H1 (cell line): Measurements from ENCODE around the gene MACF1. TPM values are rescaled to one million over a fixed set of nuclear protein-coding genes. Genes with fewer than 3 reads are reported as not detected.

Experiments
- CTCF ChIA-PET: fragments of 300-600 bp; sonication (Branson Sonifier 250); formaldehyde crosslinking; loops from one replicate; lab custom pipeline; 2021; ENCODE audit not compliant: partially characterized antibody; lab: Charles Lee
- POLR2A ChIA-PET: fragments of 300-600 bp; sonication (Branson Sonifier 250); formaldehyde crosslinking; loops from one replicate; lab custom pipeline; 2021; ENCODE audit warnings: inconsistent platforms; ENCODE audit not compliant: partially characterized antibody; lab: Charles Lee
- DNase-seq, 2 experiments: peaks; one replicate each; pipeline versions ENCODE4 v3.0.0 to v3.0.0-alpha.2; 2010 to 2022; ENCODE audit warnings: low spot score in 2 of 2, low read depth in 1 of 2, mixed read lengths in 1 of 2
- FAIRE-seq: peaks from 2 replicates; lab custom pipeline; 2011; peaks lifted over from hg19 to GRCh38; lab: Jason Lieb, UNC
- H2AFZ ChIP-seq: 2 replicates; pipeline ENCODE4 v1.8.1; 2012; ENCODE audit warnings: low read length, inconsistent platforms
- H2AK5ac ChIP-seq: 2 replicates; pipeline ENCODE4 v1.6.1; 2013; ENCODE audit warnings: low read depth, low read length
- H2BK120ac ChIP-seq: replicated peaks from 2 replicates; pipeline ENCODE3; 2013; ENCODE audit warnings: low read depth, low read length, inconsistent platforms
- H2BK12ac ChIP-seq: 2 replicates; pipeline ENCODE4 v1.6.1; 2013; ENCODE audit warnings: low read depth, low read length
- H2BK15ac ChIP-seq: 2 replicates; pipeline ENCODE4 v1.6.1; 2013; ENCODE audit warnings: low read length
- H2BK20ac ChIP-seq: 2 replicates; pipeline ENCODE4 v1.6.1; 2013; ENCODE audit warnings: low read length
- H2BK5ac ChIP-seq: 2 replicates; pipeline ENCODE4 v1.6.1; 2013; ENCODE audit warnings: low read depth, low read length
- H3K14ac ChIP-seq: 2 replicates; pipeline ENCODE4 v1.6.1; 2013; ENCODE audit warnings: inconsistent platforms; ENCODE audit not compliant: insufficient read length
- H3K18ac ChIP-seq: 2 replicates; pipeline ENCODE4 v1.6.1; 2013; ENCODE audit warnings: low read length; ENCODE audit errors: extremely low read depth
- H3K23ac ChIP-seq: 2 replicates; pipeline ENCODE4 v1.6.1; 2013; ENCODE audit warnings: inconsistent platforms; ENCODE audit not compliant: insufficient read length
- H3K23me2 ChIP-seq: 2 replicates; pipeline ENCODE4 v1.6.1; 2013; ENCODE audit warnings: low read depth, low read length
- H3K27ac ChIP-seq: 2 replicates; pipeline ENCODE4 v1.6.1; 2011; ENCODE audit warnings: low read depth, low read length, inconsistent platforms
- H3K27me3 ChIP-seq, 4 experiments: replicated peaks in 1 of 4; 1 replicate in 1 of 4; 2 replicates in 3 of 4; pipeline versions ENCODE4 v1.6.1 to v1.8.1; 2011 to 2013; ENCODE audit warnings: low read length in 3 of 4, mild to moderate bottlenecking in 3 of 4, inconsistent platforms in 2 of 4, mixed read lengths in 2 of 4, moderate library complexity in 1 of 4; ENCODE audit not compliant: control insufficient read depth in 3 of 4, insufficient read depth in 3 of 4; ENCODE audit errors: extremely low read depth in 1 of 4
- H3K36me3 ChIP-seq, 4 experiments: 2 replicates each; pipeline versions ENCODE4 v1.6.1 to v1.8.1; 2011 to 2013; ENCODE audit warnings: mild to moderate bottlenecking in 4 of 4, low read length in 3 of 4, moderate library complexity in 2 of 4, control low read depth in 1 of 4, inconsistent platforms in 1 of 4; ENCODE audit not compliant: insufficient read depth in 4 of 4, control insufficient read depth in 2 of 4
- H3K4ac ChIP-seq: replicated peaks from 2 replicates; pipeline ENCODE3; 2013; ENCODE audit warnings: low read length, low read depth, mixed read lengths, inconsistent platforms; ENCODE audit not compliant: insufficient read length
- H3K4me1 ChIP-seq, 4 experiments: replicated peaks in 1 of 4; 1 replicate in 1 of 4; 2 replicates in 3 of 4; pipeline versions ENCODE4 v1.6.1 to v1.8.1; 2011 to 2013; ENCODE audit warnings: low read length in 3 of 4, inconsistent platforms in 2 of 4, mixed read lengths in 1 of 4; ENCODE audit not compliant: insufficient read depth in 4 of 4, control insufficient read depth in 3 of 4
- H3K4me2 ChIP-seq, 2 experiments: 2 replicates each; pipeline versions ENCODE4 v1.6.1 to v1.8.1; 2011 to 2013; ENCODE audit warnings: low read depth in 2 of 2, low read length in 2 of 2, control low read depth in 1 of 2, inconsistent platforms in 1 of 2, mild to moderate bottlenecking in 1 of 2; ENCODE audit not compliant: insufficient read depth in 1 of 2
- H3K4me3 ChIP-seq, 4 experiments: fragments of 200-600, 300-600 bp in 1 of 4; sonication (generic), shearing (Covaris generic), sonication (Bioruptor Twin) in 1 of 4; 2 replicates each; pipeline versions ENCODE4 v1.5.1 to v1.8.1; 2011 to 2016; ENCODE audit warnings: low read length in 4 of 4, low read depth in 3 of 4, control low read depth in 2 of 4, inconsistent platforms in 2 of 4, mild to moderate bottlenecking in 2 of 4, mixed read lengths in 1 of 4, moderate library complexity in 1 of 4; ENCODE audit not compliant: insufficient read depth in 2 of 4; ENCODE audit errors: extremely low read depth in 1 of 4
- H3K56ac ChIP-seq: replicated peaks from 2 replicates; pipeline ENCODE3; 2013; ENCODE audit warnings: low read depth, mild to moderate bottlenecking, mixed read lengths, low read length, inconsistent platforms; ENCODE audit not compliant: insufficient read length
- H3K79me1 ChIP-seq: 2 replicates; pipeline ENCODE4 v1.6.1; 2013; ENCODE audit warnings: low read depth, low read length, control low read depth
- H3K79me2 ChIP-seq, 2 experiments: 2 replicates each; pipeline versions ENCODE4 v1.6.1 to v1.8.1; 2012 to 2013; ENCODE audit warnings: low read length in 2 of 2, mild to moderate bottlenecking in 2 of 2, inconsistent platforms in 1 of 2; ENCODE audit not compliant: insufficient read depth in 2 of 2, control insufficient read depth in 1 of 2
- H3K9ac ChIP-seq, 4 experiments: replicated peaks in 1 of 4; 1 replicate in 1 of 4; 2 replicates in 3 of 4; pipeline versions ENCODE4 v1.6.1 to v1.8.1; 2011 to 2013; ENCODE audit warnings: low read depth in 3 of 4, low read length in 3 of 4, control low read depth in 2 of 4, mild to moderate bottlenecking in 2 of 4, moderate library complexity in 2 of 4, inconsistent platforms in 1 of 4; ENCODE audit errors: extremely low read depth in 1 of 4
- H3K9me3 ChIP-seq, 2 experiments: 2 replicates each; pipeline versions ENCODE4 v1.6.1 to v1.8.1; 2012 to 2013; ENCODE audit warnings: mild to moderate bottlenecking in 2 of 2, moderate library complexity in 2 of 2, control low read depth in 1 of 2, inconsistent platforms in 1 of 2, low read depth in 1 of 2, low read length in 1 of 2, mixed read lengths in 1 of 2; ENCODE audit not compliant: insufficient read depth in 2 of 2
- H4K20me1 ChIP-seq, 2 experiments: replicated peaks in 1 of 2; 2 replicates each; pipeline versions ENCODE3 to v1.8.1; 2011 to 2013; ENCODE audit warnings: inconsistent platforms in 2 of 2, low read length in 2 of 2, mild to moderate bottlenecking in 1 of 2; ENCODE audit not compliant: insufficient read depth in 2 of 2, control insufficient read depth in 1 of 2
- H4K5ac ChIP-seq: 2 replicates; pipeline ENCODE4 v1.6.1; 2013; ENCODE audit warnings: low read length, low read depth, mixed read lengths, inconsistent platforms; ENCODE audit not compliant: insufficient read length
- H4K8ac ChIP-seq: 2 replicates; pipeline ENCODE4 v1.8.0; 2013; ENCODE audit warnings: mild to moderate bottlenecking, moderate library complexity, low read length, inconsistent platforms; ENCODE audit not compliant: insufficient read depth; ENCODE audit errors: extremely low read depth
- H4K91ac ChIP-seq: replicated peaks from 2 replicates; pipeline ENCODE3; 2013; ENCODE audit warnings: low read length, mixed read lengths, inconsistent platforms; ENCODE audit not compliant: insufficient read length
- RBBP5 ChIP-seq: IDR thresholded peaks from 2 replicates; pipeline ENCODE4 v1.7.1; 2012; ENCODE audit warnings: low read depth, mild to moderate bottlenecking, inconsistent platforms, low read length, moderate library complexity, borderline replicate concordance
- TBP ChIP-seq: IDR thresholded peaks from 2 replicates; pipeline ENCODE4 v1.6.1; 2011; ENCODE audit warnings: low read depth, low read length, improper control_type of control experiment
- ZNF274 ChIP-seq: IDR thresholded peaks from 2 replicates; pipeline ENCODE4 v1.7.0; 2012; ENCODE audit warnings: low read length, borderline replicate concordance; ENCODE audit errors: extremely low read depth
- WGBS, 2 experiments: shearing (Covaris generic) in 1 of 2; methylation state at CpG; one replicate each; pipeline versions ENCODE4 v1.1.6 to v1.1.7; 2013 to 2015; ENCODE audit warnings: low lambda C conversion rate in 2 of 2, mixed read lengths in 2 of 2, inconsistent platforms in 1 of 2, low coverage in 1 of 2, missing lambda C conversion rate in 1 of 2; ENCODE audit not compliant: insufficient replicate concordance in 2 of 2, insufficient coverage in 1 of 2, insufficient read length in 1 of 2; ENCODE audit errors: extremely low coverage in 1 of 2, missing lambda C conversion rate in 1 of 2; 5-methylcytosine and 5-hydroxymethylcytosine counted together
- polyA plus RNA-seq, 7 experiments: library from polyadenylated mRNA; depleted of rRNA in 3 of 7; stranded (reverse) in 5 of 7; unstranded in 2 of 7; fragments of >200 nt in 5 of 7; fragments of 200-250 nt in 2 of 7; gene quantifications; 1 replicate in 5 of 7; 2 replicates in 1 of 7; 4 replicates in 1 of 7; pipeline versions ENCODE4 v1.2.1 to v1.2.3, GENCODE V29; 2011 to 2013; ENCODE audit warnings: missing spikeins in 2 of 7, mixed read lengths in 2 of 7
- total RNA-seq: library from RNA; stranded (reverse); fragmentation: NEBNext Ultra II Directional; extraction: Animal tissue kit (Norgen Biotek cat#: 25700); gene quantifications from 2 replicates; pipeline ENCODE4 v1.2.1, GENCODE V29; 2021

Gene MACF1
- total and polyA plus RNA-seq, 2 of the 8 experiments (the other 6 are each of a cell fraction or from before 2014, with no cell fraction given), result 59.8 to 285 TPM

DNA sequence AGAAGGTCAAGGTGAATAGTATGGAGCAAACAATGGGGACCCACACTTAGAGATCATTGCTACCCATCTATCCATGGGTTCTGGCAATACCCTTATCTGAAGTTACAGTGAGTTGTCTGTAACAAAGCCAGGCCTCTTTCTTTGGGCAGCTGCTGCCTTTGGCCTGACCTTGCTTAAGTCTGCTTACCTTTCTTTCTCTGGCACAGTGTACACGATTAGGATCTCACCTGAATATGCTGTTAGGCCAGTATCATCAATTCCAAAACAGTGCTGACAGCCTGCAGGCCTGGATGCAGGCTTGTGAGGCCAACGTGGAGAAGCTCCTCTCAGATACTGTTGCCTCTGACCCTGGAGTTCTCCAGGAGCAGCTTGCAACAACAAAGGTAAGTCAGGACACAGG is 154.0 kb downstream of the MACF1 start:
- no peak overlapping the region for H2BK20ac ChIP-seq
- POLR2A ChIA-PET, result no interaction called here
- no peak overlapping the region for H2AFZ ChIP-seq
- H3K9me3 ChIP-seq, result no peaks in the 10 kb centered on the region
- H3K4me3 ChIP-seq, result no peak overlapping the region
- 94% methylated on average over 2 of the region's 2 CpGs; no CpG with 5 or more reads in 1 of the 2 experiments for WGBS, 2 experiments
- peaks cover 35 to 86% (median 66%) of the 10 kb centered on the region in 4 experiments for H3K36me3 ChIP-seq
- H3K27ac ChIP-seq, result no peak overlapping the region
- H4K8ac ChIP-seq, result no peak overlapping the region
- H4K91ac ChIP-seq, result no peak overlapping the region
- H3K4me1 ChIP-seq, result no peaks in the 10 kb centered on the region
- peaks cover 2% of the 10 kb centered on the region in 2 experiments for H4K20me1 ChIP-seq
- H3K23ac ChIP-seq, result no peak overlapping the region
- no peak overlapping the region for H2BK120ac ChIP-seq
- H2BK12ac ChIP-seq, result no peak overlapping the region
- no peaks in the 10 kb centered on the region for H3K79me2 ChIP-seq
- H3K9ac ChIP-seq, result no peak overlapping the region
- no peak for FAIRE-seq
- no peaks in the 10 kb centered on the region for H3K79me1 ChIP-seq
- no peaks in the 10 kb centered on the region for H3K27me3 ChIP-seq
- H4K5ac ChIP-seq, result no peak overlapping the region
- H3K4ac ChIP-seq, result no peak overlapping the region
- H2AK5ac ChIP-seq, result no peak overlapping the region
- TF ChIP-seq RBBP5 (no peak), ZNF274 (no peak), TBP (no peak)
- TF ChIP-seq, all 59 proteins: peak for 0
- Histone ChIP-seq H3K14ac (no peak overlapping the region), H3K56ac (no peak overlapping the region), H3K4me2 (no peak overlapping the region), H3K23me2 (no peaks in the 10 kb centered on the region), H3K18ac (no peak overlapping the region), H2BK5ac (no peak overlapping the region), H2BK15ac (no peak overlapping the region)
- no peak for DNase-seq
- CTCF ChIA-PET, result interaction anchor here (1.4 to 1.5 kb wide), 2 partner anchors 9 to 53 kb away, joined by 3 read pairs; no protein-coding TSS in a partner anchor
